GM12878 (cell line): Measurements from ENCODE around the gene NHSL2. TPM values are rescaled to one million over a fixed set of nuclear protein-coding genes. Genes with fewer than 3 reads are reported as not detected.

Source experiments
- ATAC-seq: fragments of 200-7000 bp; cut with Tn5 transposase; 3 replicates; pipeline ENCODE4 v1.9.1; 2020; ENCODE audit warnings: mild to moderate bottlenecking, moderate library complexity
- BruUV-seq: library from RNA; stranded (reverse); fragments of 400-500 nt; replicated peaks from 2 replicates; lab custom pipeline; 2021; lab: Mats Ljungman, UMichigan
- CTCF ChIA-PET: fragments of 300-600 bp; sonication (Branson Sonifier 250); formaldehyde crosslinking; extraction: SDS; loops from one replicate; lab custom pipeline; 2021; ENCODE audit warnings: inconsistent platforms; lab: Yijun Ruan, JAX
- POLR2A ChIA-PET: fragments of 350-600 bp; formaldehyde crosslinking; extraction: SDS; loops from one replicate; lab custom pipeline; 2021; ENCODE audit warnings: inconsistent platforms; lab: Charles Lee
- RAD21 ChIA-PET: fragments of 300-600 bp; sonication (Branson Sonifier 250); formaldehyde crosslinking; loops from one replicate; lab custom pipeline; 2023; ENCODE audit warnings: antibody characterized with exemption; ENCODE audit not compliant: unreplicated experiment; lab: Charles Lee
- SMC1A ChIA-PET: fragments of 300-600 bp; sonication (Branson Sonifier 250); formaldehyde crosslinking; loops from one replicate; lab custom pipeline; 2023; ENCODE audit not compliant: unreplicated experiment, uncharacterized antibody; lab: Charles Lee
- DNase-seq: peaks from one replicate; pipeline ENCODE4 v3.0.0-alpha.2; 2011; ENCODE audit warnings: low read depth, low spot score
- FAIRE-seq: peaks from 3 replicates; lab custom pipeline; 2011; peaks lifted over from hg19 to GRCh38; lab: Jason Lieb, UNC
- H2AFZ ChIP-seq: 2 replicates; pipeline ENCODE4 v1.6.0; 2011; ENCODE audit warnings: low read depth, low read length, control low read depth; ENCODE audit not compliant: control insufficient read depth
- H3K27ac ChIP-seq: 2 replicates; pipeline ENCODE4 v1.5.1; 2011; ENCODE audit warnings: control low read depth; ENCODE audit not compliant: control insufficient read depth, insufficient read depth
- H3K27me3 ChIP-seq, 2 experiments: replicated peaks in 1 of 2; 2 replicates each; pipeline versions ENCODE4 v1.6.0 to v1.6.1; 2011; ENCODE audit warnings: low read length in 1 of 2; ENCODE audit not compliant: control insufficient read depth in 2 of 2, insufficient read depth in 2 of 2
- H3K36me3 ChIP-seq, 2 experiments: 2 replicates each; pipeline ENCODE4 v1.5.1; 2011; ENCODE audit warnings: low read length in 1 of 2; ENCODE audit not compliant: control insufficient read depth in 2 of 2, insufficient read depth in 2 of 2
- H3K4me1 ChIP-seq: 2 replicates; pipeline ENCODE4 v1.6.1; 2011; ENCODE audit warnings: mild to moderate bottlenecking, low read length, moderate library complexity, mixed read lengths; ENCODE audit not compliant: control insufficient read depth, insufficient read depth
- H3K4me2 ChIP-seq: 2 replicates; pipeline ENCODE4 v1.6.0; 2011; ENCODE audit warnings: control low read depth; ENCODE audit not compliant: control insufficient read depth, insufficient read depth
- H3K4me3 ChIP-seq: fragments of 200-600 bp; sonication (generic); 2 replicates; pipeline ENCODE4 v1.5.1; 2016
- H3K79me2 ChIP-seq: 2 replicates; pipeline ENCODE4 v1.6.0; 2011; ENCODE audit warnings: low read length; ENCODE audit not compliant: control insufficient read depth, insufficient read depth
- H3K9ac ChIP-seq: 2 replicates; pipeline ENCODE4 v1.8.0; 2011; ENCODE audit warnings: low read length, control low read depth, mixed read lengths; ENCODE audit not compliant: control insufficient read depth, insufficient read depth
- H3K9me3 ChIP-seq: replicated peaks from 3 replicates; pipeline ENCODE4 v1.5.1; 2011; ENCODE audit warnings: mild to moderate bottlenecking, low read length; ENCODE audit not compliant: control insufficient read depth, insufficient read depth
- H4K20me1 ChIP-seq: 2 replicates; pipeline ENCODE4 v1.6.0; 2011; ENCODE audit not compliant: control insufficient read depth, insufficient read depth
- CEBPZ ChIP-seq: fragments of 150-350 bp; IDR thresholded peaks from 2 replicates; pipeline ENCODE4 v1.6.1; 2016; ENCODE audit warnings: low read depth, low read length
- ESRRA ChIP-seq: IDR thresholded peaks from 2 replicates; pipeline ENCODE4 v1.6.1; 2012; ENCODE audit warnings: mild to moderate bottlenecking, low read length, improper control_type of control experiment
- IRF3 ChIP-seq: fragments of 450-650 bp; IDR thresholded peaks from 2 replicates; pipeline ENCODE4 v1.6.1; 2014; ENCODE audit warnings: mild to moderate bottlenecking
- MTA2 ChIP-seq: fragments of 450-650 bp; IDR thresholded peaks from 2 replicates; pipeline ENCODE4 v1.6.1; 2016; ENCODE audit warnings: low read depth, mild to moderate bottlenecking, moderate library complexity
- NR2C2 ChIP-seq: IDR thresholded peaks from 2 replicates; pipeline ENCODE4 v1.6.1; 2011; ENCODE audit warnings: borderline replicate concordance, low read depth; ENCODE audit not compliant: control insufficient read depth, insufficient read length
- POU2F2 ChIP-seq: IDR thresholded peaks from 3 replicates; pipeline ENCODE4 v1.6.1; 2011; ENCODE audit warnings: low read depth, mild to moderate bottlenecking, low read length, borderline replicate concordance
- RAD21 ChIP-seq: IDR thresholded peaks from 2 replicates; pipeline ENCODE4 v1.6.1; 2011; ENCODE audit warnings: mild to moderate bottlenecking, low read depth, low read length, moderate library complexity; ENCODE audit not compliant: insufficient read depth
- SUPT20H ChIP-seq: IDR thresholded peaks from 2 replicates; pipeline ENCODE4 v1.6.1; 2011; ENCODE audit warnings: low read depth, mild to moderate bottlenecking, low read length, moderate library complexity, borderline replicate concordance; ENCODE audit not compliant: control insufficient read depth
- SUZ12 ChIP-seq: fragments of 200-600 bp; sonication (generic); IDR thresholded peaks from one replicate; pipeline ENCODE4 v1.6.1; 2018; ENCODE audit warnings: antibody characterized with exemption, mild to moderate bottlenecking; ENCODE audit not compliant: unreplicated experiment
- TAF1 ChIP-seq: IDR thresholded peaks from 2 replicates; pipeline ENCODE4 v1.6.1; 2011; ENCODE audit warnings: mild to moderate bottlenecking, low read depth, low read length, borderline replicate concordance
- ZBTB40 ChIP-seq: fragments of 450-650 bp; IDR thresholded peaks from 2 replicates; pipeline ENCODE4 v1.6.1; 2016; ENCODE audit warnings: mild to moderate bottlenecking, moderate library complexity, borderline replicate concordance
- WGBS: methylation state at CpG from one replicate; pipeline ENCODE4 v1.1.6; 2016; ENCODE audit warnings: low lambda C conversion rate; ENCODE audit not compliant: insufficient replicate concordance, insufficient coverage; ENCODE audit errors: missing lambda C conversion rate; 5-methylcytosine and 5-hydroxymethylcytosine counted together
- in situ Hi-C: fragments of 300-500 bp; cut with MboI; formaldehyde crosslinking; loops from 9 replicates; pipeline ENCODE4 v1.14.3; 2018; ENCODE audit warnings: mixed read lengths
- intact Hi-C: fragments of 100-400 bp; cut with micrococcal nuclease; formaldehyde crosslinking; loops from one replicate; pipeline ENCODE4 v1.14.2; 2022; ENCODE audit not compliant: unreplicated experiment
- polyA plus RNA-seq, 11 experiments: library from polyadenylated mRNA; depleted of rRNA in 4 of 11; unstranded in 6 of 11; stranded (reverse) in 5 of 11; fragments of >200 nt; fragmentation: Nextera tagmentation in 4 of 11; fragmentation: Illumina TruSeq in 1 of 11; extraction: Ambion mirVana in 4 of 11; extraction: Trizol in 1 of 11; gene quantifications; 1 replicate in 1 of 11; 2 replicates in 10 of 11; pipeline versions ENCODE4 v1.2.1 to v1.2.3, GENCODE V29; 2011 to 2016; ENCODE audit warnings: inconsistent platforms in 2 of 11, missing spikeins in 2 of 11, low read depth in 1 of 11
- total RNA-seq, 4 experiments: library from RNA; depleted of rRNA in 3 of 4; stranded (reverse); fragments of >200 nt in 3 of 4; fragmentation: Illumina TruSeq in 1 of 4; extraction: Trizol in 1 of 4; gene quantifications; 2 replicates each; pipeline versions ENCODE4 v1.2.1 to v1.2.3, GENCODE V29; 2013 to 2021
- TF ChIP-seq, protein P1 (sequence below): IDR thresholded peaks from 2 replicates; pipeline ENCODE4 v1.6.1; 2011; ENCODE audit warnings: borderline replicate concordance, low read depth, mild to moderate bottlenecking, moderate library complexity, mixed read lengths, low read length; ENCODE audit not compliant: insufficient read depth; ENCODE audit errors: extremely low read length

Gene NHSL2
- total and polyA plus RNA-seq, 10 of the 15 experiments (the other 5 are each of a cell fraction or from before 2014, with no cell fraction given): 0.05 to 0.53 (median 0.07) TPM; not detected in 2

DNA sequence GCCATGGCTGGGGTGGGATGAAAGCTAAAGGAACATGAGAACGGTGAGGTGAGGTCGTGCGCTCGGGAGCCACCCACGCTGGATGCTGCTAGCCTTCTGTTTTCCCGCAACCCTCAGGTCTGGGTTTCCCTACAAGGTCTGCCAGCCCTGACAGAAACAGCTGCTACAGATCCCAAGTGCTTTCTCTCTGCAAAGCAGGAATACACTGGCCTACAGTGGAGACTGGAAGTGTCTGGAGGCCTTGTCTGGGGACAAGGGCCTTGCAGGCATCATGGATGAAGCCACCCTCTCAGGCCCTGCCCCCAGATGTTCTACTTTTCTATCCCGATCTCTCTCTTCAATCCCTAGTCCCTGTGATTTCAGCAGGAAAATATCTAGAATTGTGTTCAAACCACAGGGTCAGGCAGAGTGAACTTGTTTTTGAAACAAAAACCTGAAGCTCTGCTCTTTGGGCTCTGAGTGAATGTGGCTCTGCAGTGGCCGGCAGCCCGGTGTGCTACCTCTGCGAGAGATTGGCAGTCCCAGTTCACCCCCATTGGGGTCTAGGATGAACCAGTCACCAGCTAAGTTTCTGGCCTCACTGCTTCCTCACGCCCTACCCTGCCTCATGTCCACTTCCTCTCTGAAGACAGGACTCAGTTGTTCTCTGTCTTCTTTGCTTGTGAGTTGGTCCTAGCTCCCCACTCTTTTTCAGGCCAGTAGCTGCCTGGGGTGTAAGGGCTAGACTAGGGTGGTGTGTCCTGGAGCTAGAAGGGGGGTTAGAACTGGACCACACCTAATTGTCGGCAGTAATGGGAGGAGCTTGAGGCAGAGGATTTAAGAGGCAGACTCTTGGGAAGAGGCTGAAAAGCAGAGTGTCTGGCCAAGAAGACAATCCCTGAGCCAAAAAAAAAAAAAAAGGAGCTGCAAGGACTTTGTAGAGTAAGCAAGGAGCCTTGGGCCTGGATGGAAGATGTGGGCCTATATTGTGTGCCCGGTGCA lies 131.5 kb downstream of the NHSL2 start:
- intact Hi-C loops (no loop called here), in situ Hi-C loops (no loop called here)
- ATAC-seq: no peak
- H3K9me3 ChIP-seq: no peaks in the 10 kb centered on the region
- CTCF ChIA-PET: interaction anchor here (1.9 kb wide), 1 partner anchor 25 kb away, joined by 4 read pairs; no protein-coding TSS in a partner anchor
- no peaks in the 10 kb centered on the region for H3K36me3 ChIP-seq
- SMC1A ChIA-PET: no interaction called here
- no peak overlapping the region for H3K4me3 ChIP-seq
- H4K20me1 ChIP-seq: no peaks in the 10 kb centered on the region
- no TSS peak for BruUV-seq
- RAD21 ChIA-PET: no interaction called here
- H3K79me2 ChIP-seq: no peaks in the 10 kb centered on the region
- H3K27me3 ChIP-seq: no peaks in the 10 kb centered on the region; a peak in 1 of 4 replicates
- POLR2A ChIA-PET: no interaction called here
- no peak for DNase-seq
- no peak overlapping the region for H3K27ac ChIP-seq
- no peak for FAIRE-seq
- H2AFZ ChIP-seq: no peak overlapping the region
- H3K4me2 ChIP-seq: no peak overlapping the region
- H3K4me1 ChIP-seq: no peaks in the 10 kb centered on the region
- WGBS: 40% methylated on average over 13 of the region's 13 CpGs
- no peak overlapping the region for H3K9ac ChIP-seq
- TF ChIP-seq TAF1 (no peak), ZBTB40 (no peak), IRF3 (no peak), NR2C2 (no peak), ESRRA (no peak), RAD21 (no peak), SUPT20H (no peak), CEBPZ (no peak), POU2F2 (no peak), MTA2 (no peak), SUZ12 (no peak)
- TF ChIP-seq, protein P1, sequence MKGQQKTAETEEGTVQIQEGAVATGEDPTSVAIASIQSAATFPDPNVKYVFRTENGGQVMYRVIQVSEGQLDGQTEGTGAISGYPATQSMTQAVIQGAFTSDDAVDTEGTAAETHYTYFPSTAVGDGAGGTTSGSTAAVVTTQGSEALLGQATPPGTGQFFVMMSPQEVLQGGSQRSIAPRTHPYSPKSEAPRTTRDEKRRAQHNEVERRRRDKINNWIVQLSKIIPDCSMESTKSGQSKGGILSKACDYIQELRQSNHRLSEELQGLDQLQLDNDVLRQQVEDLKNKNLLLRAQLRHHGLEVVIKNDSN: no peak
